A549 (cell line): ENCODE data around the gene ARHGAP28. TPM values are rescaled to one million over a fixed set of nuclear protein-coding genes. Genes with fewer than 3 reads are reported as not detected.

Experiments used
- ATAC-seq, 2 experiments: fragments of 200-7000 bp in 1 of 2; fragments of >200 bp in 1 of 2; cut with Nextera tagmentation in 1 of 2; cut with Tn5 transposase in 1 of 2; 3 replicates each; pipeline versions ENCODE4 v1.8.0 to v1.9.1; 2018 to 2020; ENCODE audit warnings: mild to moderate bottlenecking in 1 of 2, moderate library complexity in 1 of 2
- CTCF ChIA-PET: fragments of 300-600 bp; sonication (Branson Sonifier 250); formaldehyde crosslinking; extraction: SDS; loops from one replicate; lab custom pipeline; 2021; ENCODE audit warnings: antibody characterized with exemption, inconsistent platforms; lab: Yijun Ruan, JAX
- POLR2A ChIA-PET: fragments of 350-600 bp; formaldehyde crosslinking; extraction: SDS; loops from one replicate; lab custom pipeline; 2021; ENCODE audit warnings: antibody characterized with exemption, inconsistent platforms; lab: Yijun Ruan, JAX
- DNase-seq, 2 experiments: peaks; one replicate each; pipeline versions ENCODE4 v3.0.0 to v3.0.0-alpha.2; 2011 to 2016; ENCODE audit warnings: low read depth in 1 of 2, low spot score in 1 of 2
- FAIRE-seq: peaks from 2 replicates; lab custom pipeline; 2011; peaks lifted over from hg19 to GRCh38; lab: Jason Lieb, UNC
- H3K27ac ChIP-seq, 2 experiments: fragments of >200 bp; sonication (Bioruptor Twin); formaldehyde crosslinking; 3 replicates each; pipeline ENCODE4 v1.5.1; 2016 to 2017
- H3K4me1 ChIP-seq: fragments of >200 bp; sonication (Bioruptor Twin); formaldehyde crosslinking; 3 replicates; pipeline ENCODE4 v1.6.1; 2016
- H3K4me2 ChIP-seq: fragments of >200 bp; sonication (Bioruptor Twin); formaldehyde crosslinking; 3 replicates; pipeline ENCODE4 v1.6.1; 2016
- H3K4me3 ChIP-seq: fragments of >200 bp; sonication (Bioruptor Twin); formaldehyde crosslinking; 3 replicates; pipeline ENCODE4 v1.5.1; 2016
- H3K9me3 ChIP-seq: fragments of >200 bp; sonication (Bioruptor Twin); formaldehyde crosslinking; 3 replicates; pipeline ENCODE4 v1.6.1; 2016
- BCL3 ChIP-seq: fragments of >200 bp; sonication (Bioruptor Twin); formaldehyde crosslinking; IDR thresholded peaks from 3 replicates; pipeline ENCODE4 v1.6.1; 2016
- BHLHE40 ChIP-seq: IDR thresholded peaks from 2 replicates; pipeline ENCODE4 v1.6.1; 2012; ENCODE audit warnings: low read depth, low read length, inconsistent platforms
- CBX2 ChIP-seq: fragments of 200-600 bp; sonication (generic); IDR thresholded peaks from 2 replicates; pipeline ENCODE4 v1.6.1; 2016; ENCODE audit warnings: low read depth, mild to moderate bottlenecking, borderline replicate concordance
- CBX8 ChIP-seq: fragments of 200-600 bp; sonication (generic); IDR thresholded peaks from 2 replicates; pipeline ENCODE4 v1.6.1; 2016
- CHD4 ChIP-seq: fragments of 200-600 bp; sonication (generic); IDR thresholded peaks from 2 replicates; pipeline ENCODE4 v1.6.1; 2016; ENCODE audit warnings: antibody characterized with exemption, mild to moderate bottlenecking, borderline replicate concordance
- EHMT2 ChIP-seq: fragments of 200-600 bp; sonication (generic); IDR thresholded peaks from 2 replicates; pipeline ENCODE4 v1.6.1; 2016; ENCODE audit warnings: antibody characterized with exemption, low read depth, mild to moderate bottlenecking, moderate library complexity
- EP300 ChIP-seq, 2 experiments: fragments of >200 bp; sonication (Bioruptor Twin); formaldehyde crosslinking; IDR thresholded peaks; 2 replicates in 1 of 2; 3 replicates in 1 of 2; pipeline ENCODE4 v1.6.1; 2016 to 2017
- FOSL2 ChIP-seq, 2 experiments: fragments of 450-650 bp in 1 of 2; fragments of >200 bp in 1 of 2; sonication (Bioruptor Twin) in 1 of 2; formaldehyde crosslinking; IDR thresholded peaks; 2 replicates each; pipeline versions ENCODE4 v1.5.0 to v1.6.1; 2016 to 2020; ENCODE audit warnings: mild to moderate bottlenecking in 1 of 2, moderate library complexity in 1 of 2
- FOXS1 ChIP-seq: fragments of 250-450 bp; sonication (Bioruptor Pico); IDR thresholded peaks from 2 replicates; pipeline ENCODE4 v1.5.0; 2020; ENCODE audit warnings: mild to moderate bottlenecking, moderate library complexity
- GATA3 ChIP-seq: IDR thresholded peaks from 2 replicates; pipeline ENCODE4 v1.6.1; 2012; ENCODE audit warnings: borderline replicate concordance
- JUNB ChIP-seq: fragments of >200 bp; sonication (Bioruptor Twin); formaldehyde crosslinking; IDR thresholded peaks from 2 replicates; pipeline ENCODE4 v1.6.1; 2016
- KDM1A ChIP-seq: fragments of 200-600 bp; sonication (generic); IDR thresholded peaks from 2 replicates; pipeline ENCODE4 v1.6.1; 2016; ENCODE audit warnings: low read depth, mild to moderate bottlenecking
- MAX ChIP-seq: IDR thresholded peaks from 2 replicates; pipeline ENCODE4 v1.6.1; 2012
- MAZ ChIP-seq: fragments of 150-350 bp; IDR thresholded peaks from 2 replicates; pipeline ENCODE4 v1.6.1; 2014; ENCODE audit warnings: antibody characterized with exemption, low read depth, low read length, borderline replicate concordance
- NPAS2 ChIP-seq: fragments of 250-450 bp; sonication (Bioruptor Pico); IDR thresholded peaks from 2 replicates; pipeline ENCODE4 v1.8.0; 2022; ENCODE audit warnings: mild to moderate bottlenecking, moderate library complexity, borderline replicate concordance
- NR3C1 ChIP-seq: fragments of >200 bp; sonication (Bioruptor Twin); formaldehyde crosslinking; IDR thresholded peaks from 3 replicates; pipeline ENCODE4 v1.6.1; 2017
- PBX3 ChIP-seq: IDR thresholded peaks from 2 replicates; pipeline ENCODE4 v1.6.1; 2012
- PHF8 ChIP-seq: fragments of 200-600 bp; sonication (generic); IDR thresholded peaks from 2 replicates; pipeline ENCODE4 v1.6.1; 2016; ENCODE audit warnings: low read depth, mild to moderate bottlenecking, antibody characterized with exemption, moderate library complexity, borderline replicate concordance
- POLR2A ChIP-seq: IDR thresholded peaks from 2 replicates; pipeline ENCODE4 v1.6.1; 2012; ENCODE audit warnings: mild to moderate bottlenecking, low read length
- POLR2AphosphoS2 ChIP-seq: conservative IDR thresholded peaks from 2 replicates; pipeline ENCODE4 v1.6.1; 2012; ENCODE audit warnings: low read length, improper control_type of control experiment, inconsistent platforms
- RFX5 ChIP-seq: fragments of 450-650 bp; IDR thresholded peaks from 2 replicates; pipeline ENCODE4 v1.7.1; 2014; ENCODE audit warnings: antibody characterized with exemption, mild to moderate bottlenecking, moderate library complexity
- SMC3 ChIP-seq: fragments of >200 bp; sonication (Bioruptor Twin); formaldehyde crosslinking; IDR thresholded peaks from 3 replicates; pipeline ENCODE4 v1.6.1; 2018; ENCODE audit warnings: inconsistent platforms
- TFCP2L1 ChIP-seq: fragments of 250-450 bp; sonication (Bioruptor Pico); IDR thresholded peaks from 2 replicates; pipeline ENCODE4 v1.5.0; 2021; ENCODE audit warnings: mild to moderate bottlenecking
- ZC3H11A ChIP-seq: fragments of 450-650 bp; IDR thresholded peaks from 2 replicates; pipeline ENCODE4 v1.6.1; 2014; ENCODE audit warnings: antibody characterized with exemption, mild to moderate bottlenecking
- ZNF302 ChIP-seq: fragments of 250-450 bp; sonication (Bioruptor Pico); IDR thresholded peaks from 2 replicates; pipeline ENCODE4 v1.9.0; 2021; ENCODE audit warnings: inconsistent platforms, mild to moderate bottlenecking, moderate library complexity
- WGBS: methylation state at CpG from one replicate; pipeline ENCODE4 v1.1.6; 2017; ENCODE audit errors: missing lambda C conversion rate; 5-methylcytosine and 5-hydroxymethylcytosine counted together
- polyA plus RNA-seq, 4 experiments: library from polyadenylated mRNA; depleted of rRNA in 3 of 4; stranded (reverse); fragments of >200 nt; fragmentation: RNase III in 1 of 4; extraction: RNeasy Plus Mini Kit Qiagen cat#74134 plus additional on column Dnase treatment in 1 of 4; gene quantifications; 2 replicates in 3 of 4; 3 replicates in 1 of 4; pipeline ENCODE4 v1.2.3, GENCODE V29; 2011 to 2017
- TF ChIP-seq, protein P1 (sequence below): IDR thresholded peaks from 2 replicates; pipeline ENCODE4 v1.6.1; 2012; ENCODE audit warnings: low read depth, borderline replicate concordance
- TF ChIP-seq, protein P2 (sequence below): fragments of 150-350 bp; IDR thresholded peaks from 2 replicates; pipeline ENCODE4 v1.6.1; 2014; ENCODE audit warnings: low read depth, mild to moderate bottlenecking, low read length

ARHGAP28 gene
- polyA plus RNA-seq, 2 of the 4 experiments (the other 2 are of a cell fraction), result 0.13 to 0.17 TPM

GRCh38 chr18:6796511-6796910 is 67.0 kb downstream of the ARHGAP28 start:
- DNase-seq (no peak), FAIRE-seq (no peak), ATAC-seq (no peak)
- H3K9me3 ChIP-seq, result no peaks in the 10 kb centered on the region
- POLR2A ChIA-PET, result no interaction called here
- H3K4me1 ChIP-seq, result no peaks in the 10 kb centered on the region
- no peak overlapping the region for H3K4me2 ChIP-seq
- no peak overlapping the region for H3K4me3 ChIP-seq
- H3K27ac ChIP-seq, result no peak overlapping the region
- 17% methylated on average over 3 of the region's 3 CpGs for WGBS
- no peak for TF ChIP-seq BCL3
- no peak for TF ChIP-seq PBX3
- TF ChIP-seq RFX5, result no peak
- TF ChIP-seq CBX2, result no peak
- no peak for TF ChIP-seq TFCP2L1 (CRISPR knock-in tag)
- TF ChIP-seq FOXS1 (CRISPR knock-in tag), result no peak
- TF ChIP-seq SMC3, result no peak
- TF ChIP-seq KDM1A, result no peak
- no peak for TF ChIP-seq ZC3H11A
- TF ChIP-seq BHLHE40, result no peak
- TF ChIP-seq, protein P1, sequence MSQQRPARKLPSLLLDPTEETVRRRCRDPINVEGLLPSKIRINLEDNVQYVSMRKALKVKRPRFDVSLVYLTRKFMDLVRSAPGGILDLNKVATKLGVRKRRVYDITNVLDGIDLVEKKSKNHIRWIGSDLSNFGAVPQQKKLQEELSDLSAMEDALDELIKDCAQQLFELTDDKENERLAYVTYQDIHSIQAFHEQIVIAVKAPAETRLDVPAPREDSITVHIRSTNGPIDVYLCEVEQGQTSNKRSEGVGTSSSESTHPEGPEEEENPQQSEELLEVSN, result no peak
- TF ChIP-seq POLR2AphosphoS2, result no peak
- no peak for TF ChIP-seq MAZ
- no peak for TF ChIP-seq NPAS2 (CRISPR knock-in tag)
- no peak for TF ChIP-seq ZNF302
- TF ChIP-seq MAX, result no peak
- TF ChIP-seq, protein P2, sequence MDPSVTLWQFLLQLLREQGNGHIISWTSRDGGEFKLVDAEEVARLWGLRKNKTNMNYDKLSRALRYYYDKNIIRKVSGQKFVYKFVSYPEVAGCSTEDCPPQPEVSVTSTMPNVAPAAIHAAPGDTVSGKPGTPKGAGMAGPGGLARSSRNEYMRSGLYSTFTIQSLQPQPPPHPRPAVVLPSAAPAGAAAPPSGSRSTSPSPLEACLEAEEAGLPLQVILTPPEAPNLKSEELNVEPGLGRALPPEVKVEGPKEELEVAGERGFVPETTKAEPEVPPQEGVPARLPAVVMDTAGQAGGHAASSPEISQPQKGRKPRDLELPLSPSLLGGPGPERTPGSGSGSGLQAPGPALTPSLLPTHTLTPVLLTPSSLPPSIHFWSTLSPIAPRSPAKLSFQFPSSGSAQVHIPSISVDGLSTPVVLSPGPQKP, result no peak
- no peak for TF ChIP-seq EP300 (IDR thresholded peaks at IDR 0.05)
- no peak for TF ChIP-seq EHMT2
- TF ChIP-seq GATA3, result no peak
- TF ChIP-seq, all 56 proteins: peak for 0
- CTCF ChIA-PET, result interaction anchor here (1.0 kb wide), 1 partner anchor 19 kb away, joined by 3 read pairs; no protein-coding TSS in a partner anchor

DNA sequence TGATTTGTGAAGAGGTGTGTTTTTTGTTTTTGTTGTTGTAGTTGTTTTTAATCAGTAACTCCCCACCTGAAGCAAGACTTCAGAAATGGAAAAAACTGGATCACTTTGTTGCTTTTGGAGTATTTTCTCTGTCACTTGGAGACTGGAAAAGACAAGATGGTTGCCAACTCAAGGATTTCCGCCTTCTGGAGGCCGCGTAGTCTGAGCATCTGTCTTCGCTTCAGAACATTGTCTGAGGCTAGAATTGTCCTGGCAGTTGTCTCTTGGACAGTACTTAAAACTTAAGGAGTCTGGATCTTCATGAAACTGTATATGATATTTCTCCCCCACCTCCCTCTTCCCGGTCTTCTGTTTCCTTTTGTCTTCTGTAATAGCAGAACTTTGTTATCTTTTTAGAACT is 67.7 kb downstream of the ARHGAP28 start:
- ChIA-PET POLR2A (no interaction called here), CTCF (no interaction called here)
- 51% methylated on average over 5 of the region's 5 CpGs for WGBS
- H3K4me1 ChIP-seq, result no peaks in the 10 kb centered on the region
- FAIRE-seq (no peak), ATAC-seq (no peak), DNase-seq (no peak)
- TF ChIP-seq POLR2A (no peak), CBX8 (no peak), FOSL2 (IDR thresholded peaks at IDR 0.05) (no peak), FOSL2 (CRISPR knock-in tag; IDR thresholded peaks at IDR 0.05) (no peak), RFX5 (no peak), CHD4 (no peak), NR3C1 (no peak), PHF8 (no peak), JUNB (no peak), FOXS1 (CRISPR knock-in tag) (no peak)
- no peak overlapping the region for H3K27ac ChIP-seq
- H3K9me3 ChIP-seq, result no peaks in the 10 kb centered on the region
- no peak overlapping the region for H3K4me2 ChIP-seq
- no peak overlapping the region for H3K4me3 ChIP-seq
